WTC11 (cell line): ENCODE data around the gene GZF1. TPM values are rescaled to one million over a fixed set of nuclear protein-coding genes. Genes with fewer than 3 reads are reported as not detected.

Source experiments
- ATF6 ChIP-seq: sonication (generic); formaldehyde crosslinking; IDR thresholded peaks from 2 replicates; pipeline ENCODE4 v1.8.1; 2023; ENCODE audit warnings: mild to moderate bottlenecking, missing genetic modification reagents
- CBFB ChIP-seq: sonication (generic); formaldehyde crosslinking; IDR thresholded peaks from 2 replicates; pipeline ENCODE4 v1.8.1; 2022; ENCODE audit warnings: mild to moderate bottlenecking, low read depth, missing genetic modification reagents
- E2F5 ChIP-seq: sonication (generic); formaldehyde crosslinking; IDR thresholded peaks from 2 replicates; pipeline ENCODE4 v1.8.1; 2022; ENCODE audit warnings: mild to moderate bottlenecking, moderate library complexity, missing genetic modification reagents
- EMX1 ChIP-seq: fragments of 250-450 bp; sonication (Bioruptor Pico); IDR thresholded peaks from 2 replicates; pipeline ENCODE4 v1.8.0; 2021; ENCODE audit warnings: mild to moderate bottlenecking
- ETV6 ChIP-seq: sonication (generic); formaldehyde crosslinking; IDR thresholded peaks from 2 replicates; pipeline ENCODE4 v1.8.1; 2022; ENCODE audit warnings: mild to moderate bottlenecking, missing genetic modification reagents
- GABPB1 ChIP-seq: sonication (generic); formaldehyde crosslinking; IDR thresholded peaks from 2 replicates; pipeline ENCODE4 v1.8.1; 2023; ENCODE audit warnings: mild to moderate bottlenecking, missing genetic modification reagents
- HMGA2 ChIP-seq: fragments of 250-450 bp; sonication (Bioruptor Pico); IDR thresholded peaks from 2 replicates; pipeline ENCODE4 v1.4.0; 2021; ENCODE audit warnings: mild to moderate bottlenecking, moderate library complexity
- JAZF1 ChIP-seq: fragments of 250-450 bp; sonication (Bioruptor Pico); IDR thresholded peaks from 2 replicates; pipeline ENCODE4 v1.9.0; 2021; ENCODE audit warnings: moderate library complexity, mild to moderate bottlenecking, inconsistent platforms
- JUN ChIP-seq: sonication (generic); formaldehyde crosslinking; IDR thresholded peaks from 2 replicates; pipeline ENCODE4 v1.8.0; 2023; ENCODE audit warnings: mild to moderate bottlenecking, missing genetic modification reagents
- MAX ChIP-seq: sonication (generic); formaldehyde crosslinking; IDR thresholded peaks from 2 replicates; pipeline ENCODE4 v1.8.0; 2022; ENCODE audit warnings: mild to moderate bottlenecking, missing genetic modification reagents
- MXD4 ChIP-seq: fragments of 250-450 bp; sonication (Bioruptor Pico); IDR thresholded peaks from 2 replicates; pipeline ENCODE4 v1.8.0; 2021; ENCODE audit warnings: mild to moderate bottlenecking, moderate library complexity, borderline replicate concordance
- NFYB ChIP-seq: sonication (generic); formaldehyde crosslinking; conservative IDR thresholded peaks from 2 replicates; pipeline ENCODE4 v1.8.0; 2022; ENCODE audit warnings: low read depth, missing genetic modification reagents
- OVOL2 ChIP-seq: fragments of 250-450 bp; sonication (Bioruptor Pico); IDR thresholded peaks from 2 replicates; pipeline ENCODE4 v1.9.0; 2021; ENCODE audit warnings: mild to moderate bottlenecking, borderline replicate concordance
- PRDM15 ChIP-seq: sonication (generic); formaldehyde crosslinking; IDR thresholded peaks from 2 replicates; pipeline ENCODE4 v1.8.0; 2022; ENCODE audit warnings: missing genetic modification reagents
- PREB ChIP-seq: sonication (generic); formaldehyde crosslinking; IDR thresholded peaks from 2 replicates; pipeline ENCODE4 v1.8.1; 2022; ENCODE audit warnings: mild to moderate bottlenecking, missing genetic modification reagents, moderate library complexity, borderline replicate concordance
- SOX15 ChIP-seq: fragments of 250-450 bp; sonication (Bioruptor Pico); IDR thresholded peaks from 2 replicates; pipeline ENCODE4 v1.9.0; 2021; ENCODE audit warnings: mild to moderate bottlenecking
- SP1 ChIP-seq: sonication (generic); formaldehyde crosslinking; conservative IDR thresholded peaks from 2 replicates; pipeline ENCODE4 v1.8.1; 2022; ENCODE audit warnings: missing genetic modification reagents
- TEAD4 ChIP-seq: sonication (generic); formaldehyde crosslinking; IDR thresholded peaks from 2 replicates; pipeline ENCODE4 v1.8.0; 2022; ENCODE audit warnings: mild to moderate bottlenecking, missing genetic modification reagents
- ZMAT4 ChIP-seq: fragments of 250-450 bp; sonication (Bioruptor Pico); IDR thresholded peaks from 2 replicates; pipeline ENCODE4 v1.9.0; 2021; ENCODE audit warnings: mild to moderate bottlenecking
- ZNF121 ChIP-seq: sonication (generic); formaldehyde crosslinking; IDR thresholded peaks from 2 replicates; pipeline ENCODE4 v1.8.0; 2023; ENCODE audit warnings: missing genetic modification reagents
- ZNF425 ChIP-seq: fragments of 250-450 bp; sonication (Bioruptor Pico); conservative IDR thresholded peaks from 2 replicates; pipeline ENCODE4 v1.9.0; 2021; ENCODE audit warnings: mild to moderate bottlenecking
- ZNF512 ChIP-seq: sonication (generic); formaldehyde crosslinking; IDR thresholded peaks from 2 replicates; pipeline ENCODE4 v1.8.1; 2022; ENCODE audit warnings: missing genetic modification reagents, borderline replicate concordance
- ZSCAN18 ChIP-seq: fragments of 250-450 bp; sonication (Bioruptor Pico); IDR thresholded peaks from 2 replicates; pipeline ENCODE4 v2.1.2; 2022; ENCODE audit warnings: mild to moderate bottlenecking, moderate library complexity
- total RNA-seq: library from RNA; stranded (reverse); gene quantifications from 3 replicates; pipeline ENCODE4 v1.2.3, GENCODE V29; 2021

The GZF1 gene
- total RNA-seq, 1 experiment from 2014 or later, result 9.5 TPM

GRCh38 chr20:23350196-23350903, 11.6 kb upstream of the GZF1 start, which contains the start of gene NXT1 (continued):
- TF ChIP-seq PREB (CRISPR knock-in tag) (no peak), ETV6 (CRISPR knock-in tag) (no peak), SOX15 (no peak), EMX1 (CRISPR knock-in tag) (no peak), ZNF512 (CRISPR knock-in tag) (no peak), ATF6 (CRISPR knock-in tag) (no peak), HMGA2 (CRISPR knock-in tag) (no peak), MXD4 (no peak), E2F5 (CRISPR knock-in tag) (0 out of 2 replicates have a peak, but pooled peaks have one; percentile 1), SP1 (CRISPR knock-in tag) (peak; percentile 100), ZNF425 (CRISPR knock-in tag) (no peak), ZNF121 (CRISPR knock-in tag) (no peak), MAX (CRISPR knock-in tag) (peak; percentile 76), JUN (CRISPR knock-in tag) (no peak), PRDM15 (CRISPR knock-in tag) (no peak), GABPB1 (CRISPR knock-in tag) (peak; percentile 72; the same call in 1 of the 2 replicates), ZMAT4 (CRISPR knock-in tag) (no peak), OVOL2 (no peak), NFYB (peak; percentile 90), CBFB (CRISPR knock-in tag) (no peak), TEAD4 (CRISPR knock-in tag) (no peak), JAZF1 (CRISPR knock-in tag) (no peak), ZSCAN18 (CRISPR knock-in tag) (no peak)
